HL-60 (cell line): ENCODE measurements around the gene TSPOAP1.
A peak's percentile ranks its signal among the peaks of the same experiment; 100 is the strongest.

Experiments
- DNase-seq, 2 experiments: peaks; one replicate each; pipeline ENCODE4 v3.0.0-alpha.2; 2010 to 2020; ENCODE audit warnings: low read depth in 1 of 2, low spot score in 1 of 2
- H3K27ac ChIP-seq: fragments of 250-450 bp; sonication (Bioruptor Pico); replicated peaks from 2 replicates; pipeline ENCODE4 v1.5.1; 2020; ENCODE audit warnings: mild to moderate bottlenecking, moderate library complexity
- H3K27me3 ChIP-seq: fragments of 250-450 bp; sonication (Bioruptor Pico); 2 replicates; pipeline ENCODE4 v1.5.1; 2021; ENCODE audit warnings: mild to moderate bottlenecking, moderate library complexity; ENCODE audit not compliant: insufficient read depth, poor library complexity, severe bottlenecking
- H3K4me3 ChIP-seq: replicated peaks from 2 replicates; pipeline ENCODE4 v1.5.1; 2011; ENCODE audit warnings: mild to moderate bottlenecking, control low read depth, low read length; ENCODE audit not compliant: insufficient read depth
- GABPA ChIP-seq: IDR thresholded peaks from 2 replicates; pipeline ENCODE4 v1.6.1; 2012; ENCODE audit warnings: low read depth
- POLR2AphosphoS5 ChIP-seq: IDR thresholded peaks from 2 replicates; pipeline ENCODE4 v1.6.1; 2012; ENCODE audit warnings: low read depth
- SPI1 ChIP-seq: IDR thresholded peaks from 2 replicates; pipeline ENCODE4 v1.6.1; 2012; ENCODE audit warnings: low read depth, mild to moderate bottlenecking, borderline replicate concordance
- TF ChIP-seq, protein P1 (sequence below): IDR thresholded peaks from one replicate; pipeline ENCODE4 v1.5.1; 2011; ENCODE audit warnings: low read length, control low read depth, inconsistent platforms; ENCODE audit not compliant: insufficient read depth
- TF ChIP-seq, protein P2 (sequence below): IDR thresholded peaks from 2 replicates; pipeline ENCODE4 v1.6.1; 2012; ENCODE audit warnings: low read depth; ENCODE audit not compliant: insufficient replicate concordance

The TSPOAP1 gene

DNA sequence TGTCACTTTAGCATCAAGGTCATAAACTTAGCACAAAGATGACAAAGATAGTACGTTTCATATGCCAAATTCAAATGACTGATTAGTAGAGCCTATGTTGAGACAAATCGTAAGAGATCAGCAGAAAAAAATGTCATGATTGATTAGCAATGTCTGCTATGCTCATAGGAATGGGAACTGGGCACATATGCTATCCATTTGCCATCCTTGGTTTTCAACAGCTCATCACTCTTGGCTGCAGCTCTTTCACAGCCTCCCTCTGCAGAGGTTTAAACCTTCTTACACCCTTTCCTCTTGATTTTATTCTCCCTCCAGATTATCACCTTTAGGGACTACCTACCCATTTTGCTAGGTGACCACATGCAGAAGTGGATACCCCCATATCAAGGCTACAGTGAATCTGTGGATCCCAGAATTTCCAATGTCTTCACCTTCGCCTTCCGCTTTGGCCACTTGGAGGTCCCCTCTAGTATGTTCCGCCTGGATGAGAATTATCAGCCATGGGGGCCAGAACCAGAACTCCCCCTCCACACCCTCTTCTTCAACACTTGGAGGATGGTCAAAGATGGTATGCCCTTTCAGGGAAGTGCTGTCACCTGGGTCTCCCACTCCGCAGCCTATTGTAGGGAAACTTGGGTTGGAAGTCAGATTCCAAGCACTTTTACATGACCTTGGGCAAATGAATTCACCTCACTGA, 64.0 kb downstream of the TSPOAP1 start:
- H3K27ac ChIP-seq, result no peak overlapping the region
- peaks cover 4% of the 10 kb centered on the region for H3K27me3 ChIP-seq
- no peak overlapping the region for H3K4me3 ChIP-seq
- DNase-seq, result peak; percentile 38 to 54
- TF ChIP-seq SPI1 (no peak), POLR2AphosphoS5 (peak; percentile 79)
- TF ChIP-seq, protein P1, sequence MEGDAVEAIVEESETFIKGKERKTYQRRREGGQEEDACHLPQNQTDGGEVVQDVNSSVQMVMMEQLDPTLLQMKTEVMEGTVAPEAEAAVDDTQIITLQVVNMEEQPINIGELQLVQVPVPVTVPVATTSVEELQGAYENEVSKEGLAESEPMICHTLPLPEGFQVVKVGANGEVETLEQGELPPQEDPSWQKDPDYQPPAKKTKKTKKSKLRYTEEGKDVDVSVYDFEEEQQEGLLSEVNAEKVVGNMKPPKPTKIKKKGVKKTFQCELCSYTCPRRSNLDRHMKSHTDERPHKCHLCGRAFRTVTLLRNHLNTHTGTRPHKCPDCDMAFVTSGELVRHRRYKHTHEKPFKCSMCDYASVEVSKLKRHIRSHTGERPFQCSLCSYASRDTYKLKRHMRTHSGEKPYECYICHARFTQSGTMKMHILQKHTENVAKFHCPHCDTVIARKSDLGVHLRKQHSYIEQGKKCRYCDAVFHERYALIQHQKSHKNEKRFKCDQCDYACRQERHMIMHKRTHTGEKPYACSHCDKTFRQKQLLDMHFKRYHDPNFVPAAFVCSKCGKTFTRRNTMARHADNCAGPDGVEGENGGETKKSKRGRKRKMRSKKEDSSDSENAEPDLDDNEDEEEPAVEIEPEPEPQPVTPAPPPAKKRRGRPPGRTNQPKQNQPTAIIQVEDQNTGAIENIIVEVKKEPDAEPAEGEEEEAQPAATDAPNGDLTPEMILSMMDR, result no peak

DNA sequence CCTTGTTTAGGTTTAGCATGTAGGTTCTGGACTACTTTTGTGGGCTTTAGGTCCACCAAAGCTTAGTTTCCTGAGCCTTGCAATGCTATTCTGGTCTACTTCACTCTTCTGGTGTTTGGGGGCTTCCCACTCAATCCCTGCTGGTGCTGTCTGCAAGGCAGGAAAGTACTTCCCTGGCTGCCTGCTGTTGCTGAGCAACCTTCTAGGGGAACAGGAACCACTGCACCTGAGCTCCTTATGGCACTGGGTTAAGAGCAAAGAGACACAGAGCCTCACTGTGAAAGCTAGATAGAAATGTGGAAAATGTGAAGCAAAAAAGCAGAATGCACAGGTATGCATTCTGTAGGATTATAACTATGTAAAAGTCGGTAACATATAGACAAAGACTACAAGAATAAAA, 64.8 kb downstream of the TSPOAP1 start:
- peak; percentile 27 to 28 for DNase-seq
- TF ChIP-seq GABPA (no peak), POLR2AphosphoS5 (no peak; the same call in 1 of the 2 replicates), SPI1 (no peak)
- TF ChIP-seq, protein P2, sequence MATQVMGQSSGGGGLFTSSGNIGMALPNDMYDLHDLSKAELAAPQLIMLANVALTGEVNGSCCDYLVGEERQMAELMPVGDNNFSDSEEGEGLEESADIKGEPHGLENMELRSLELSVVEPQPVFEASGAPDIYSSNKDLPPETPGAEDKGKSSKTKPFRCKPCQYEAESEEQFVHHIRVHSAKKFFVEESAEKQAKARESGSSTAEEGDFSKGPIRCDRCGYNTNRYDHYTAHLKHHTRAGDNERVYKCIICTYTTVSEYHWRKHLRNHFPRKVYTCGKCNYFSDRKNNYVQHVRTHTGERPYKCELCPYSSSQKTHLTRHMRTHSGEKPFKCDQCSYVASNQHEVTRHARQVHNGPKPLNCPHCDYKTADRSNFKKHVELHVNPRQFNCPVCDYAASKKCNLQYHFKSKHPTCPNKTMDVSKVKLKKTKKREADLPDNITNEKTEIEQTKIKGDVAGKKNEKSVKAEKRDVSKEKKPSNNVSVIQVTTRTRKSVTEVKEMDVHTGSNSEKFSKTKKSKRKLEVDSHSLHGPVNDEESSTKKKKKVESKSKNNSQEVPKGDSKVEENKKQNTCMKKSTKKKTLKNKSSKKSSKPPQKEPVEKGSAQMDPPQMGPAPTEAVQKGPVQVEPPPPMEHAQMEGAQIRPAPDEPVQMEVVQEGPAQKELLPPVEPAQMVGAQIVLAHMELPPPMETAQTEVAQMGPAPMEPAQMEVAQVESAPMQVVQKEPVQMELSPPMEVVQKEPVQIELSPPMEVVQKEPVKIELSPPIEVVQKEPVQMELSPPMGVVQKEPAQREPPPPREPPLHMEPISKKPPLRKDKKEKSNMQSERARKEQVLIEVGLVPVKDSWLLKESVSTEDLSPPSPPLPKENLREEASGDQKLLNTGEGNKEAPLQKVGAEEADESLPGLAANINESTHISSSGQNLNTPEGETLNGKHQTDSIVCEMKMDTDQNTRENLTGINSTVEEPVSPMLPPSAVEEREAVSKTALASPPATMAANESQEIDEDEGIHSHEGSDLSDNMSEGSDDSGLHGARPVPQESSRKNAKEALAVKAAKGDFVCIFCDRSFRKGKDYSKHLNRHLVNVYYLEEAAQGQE, result no peak
- TF ChIP-seq, protein P1, result no peak
- Histone ChIP-seq H3K4me3 (no peak overlapping the region), H3K27ac (no peak overlapping the region), H3K27me3 (peaks cover 4% of the 10 kb centered on the region)

DNA sequence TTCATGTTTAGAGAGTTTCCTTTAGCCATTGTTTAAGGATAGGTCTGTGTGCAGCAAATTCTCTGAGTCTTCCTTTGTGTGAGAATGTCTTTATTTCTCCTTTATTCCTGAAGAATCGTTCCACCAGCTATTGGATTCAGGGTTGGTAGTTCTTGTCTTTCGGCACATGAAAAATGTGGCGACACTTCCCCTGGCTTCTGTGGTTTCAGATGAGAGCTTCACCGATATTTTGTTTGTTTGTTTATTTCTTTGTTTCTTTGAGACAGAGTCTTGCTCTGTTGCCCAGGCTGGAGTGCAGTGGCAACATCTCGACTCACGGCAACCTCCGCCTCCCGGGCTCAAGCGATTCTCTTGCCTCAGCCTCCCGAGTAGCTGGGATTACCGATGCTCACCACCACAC, 66.4 kb downstream of the TSPOAP1 start:
- Histone ChIP-seq H3K27me3 (peaks cover 4% of the 10 kb centered on the region), H3K4me3 (no peak overlapping the region), H3K27ac (no peak overlapping the region)
- TF ChIP-seq, protein P2, result no peak
- no peak for TF ChIP-seq POLR2AphosphoS5
- TF ChIP-seq GABPA, result no peak
- TF ChIP-seq, protein P1, result no peak
- DNase-seq, result no peak

DNA sequence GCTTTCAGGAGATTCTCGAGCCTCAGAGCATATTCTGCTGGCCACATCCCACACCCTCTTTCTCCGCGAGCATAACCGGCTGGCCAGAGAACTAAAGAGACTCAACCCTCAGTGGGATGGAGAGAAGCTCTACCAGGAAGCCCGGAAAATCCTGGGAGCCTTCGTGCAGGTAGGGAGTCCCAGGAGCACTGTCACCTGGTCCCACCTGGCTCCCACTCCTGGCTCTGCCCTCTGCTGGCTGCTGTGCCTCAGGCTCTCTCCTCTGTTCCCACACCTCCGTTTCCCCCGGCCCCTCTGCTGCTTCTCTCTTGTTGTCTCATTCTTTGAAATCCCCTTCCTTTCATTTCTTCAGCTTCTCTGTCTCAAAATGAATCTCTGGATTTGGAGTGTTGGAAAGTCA, 73.8 kb downstream of the TSPOAP1 start:
- Histone ChIP-seq H3K4me3 (no peak overlapping the region), H3K27me3 (no peaks in the 10 kb centered on the region), H3K27ac (no peak overlapping the region)
- DNase-seq, result no peak
- TF ChIP-seq SPI1 (no peak), POLR2AphosphoS5 (no peak), GABPA (no peak)
- TF ChIP-seq, protein P1, result no peak
- TF ChIP-seq, protein P2, result no peak
